ENCODE results near the gene PEA15.

PEA15 gene, protein sequence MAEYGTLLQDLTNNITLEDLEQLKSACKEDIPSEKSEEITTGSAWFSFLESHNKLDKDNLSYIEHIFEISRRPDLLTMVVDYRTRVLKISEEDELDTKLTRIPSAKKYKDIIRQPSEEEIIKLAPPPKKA

GRCh38 chr1:160205242-160206035, at the start of gene PEA15:
PEA15 (plus strand) TSS chr1:160205384; CDS start chr1:160211545, 6,161 bp downstream.
- DNase-seq: peak; percentile 37

DNA sequence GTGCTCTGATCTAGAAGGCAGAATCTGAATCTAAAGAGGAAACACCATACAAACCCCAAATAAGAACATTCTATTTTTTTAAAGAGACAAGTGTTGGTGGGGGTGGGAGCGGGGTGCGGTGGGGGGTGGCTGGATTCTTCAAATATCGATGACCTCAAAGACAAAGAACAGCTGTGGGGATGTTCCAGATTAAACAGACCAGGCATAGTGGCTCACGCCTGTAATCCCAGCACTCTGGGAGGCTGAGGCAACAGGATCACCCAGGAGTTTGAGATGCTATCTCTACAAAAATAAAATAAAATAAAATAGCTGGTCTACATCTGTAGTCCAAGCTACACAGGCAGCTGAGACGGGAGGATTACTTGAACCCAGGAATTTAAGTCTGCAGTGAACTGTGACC, 48.8 kb upstream of the PEA15 start:
- DNase-seq: no peak

DNA sequence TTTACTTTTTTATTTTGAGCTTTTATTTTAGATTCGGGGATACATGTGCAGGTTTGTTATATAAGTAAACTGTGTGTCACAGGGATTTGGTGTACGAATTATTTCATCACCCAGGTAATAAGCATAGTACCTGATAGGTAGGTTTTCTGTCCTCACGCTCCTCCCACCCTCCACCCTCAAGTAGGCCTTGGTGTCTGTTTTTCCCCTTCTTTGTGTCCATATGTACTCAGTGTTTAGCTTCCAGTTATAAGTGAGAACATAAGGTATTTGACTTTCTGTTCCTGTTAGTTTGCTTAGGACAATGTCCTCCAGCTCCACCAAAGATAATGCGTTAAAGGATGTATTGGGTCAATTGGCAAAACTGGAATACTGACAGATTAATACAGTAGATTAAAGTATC, 48.0 kb upstream of the PEA15 start:
- DNase-seq: no peak

DNA sequence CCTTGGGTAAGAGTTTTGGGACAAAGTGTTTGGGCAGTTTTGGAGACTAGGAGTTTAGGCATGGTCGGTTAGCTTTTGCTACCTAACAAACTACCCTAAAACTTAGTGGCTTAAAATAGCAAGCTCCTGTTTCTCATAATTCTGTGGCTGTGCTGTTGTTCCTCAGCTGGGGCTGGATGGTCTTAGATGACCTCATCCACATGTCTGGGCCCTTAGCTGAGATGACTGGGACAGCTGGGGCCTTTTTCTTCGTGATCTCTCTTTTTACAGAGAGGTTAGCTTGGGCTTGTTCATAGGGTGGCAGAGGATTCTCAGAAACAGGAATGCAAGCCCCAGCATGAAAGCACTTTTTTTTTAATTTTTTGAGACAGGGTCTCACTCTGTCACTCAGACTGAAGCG, 47.2 kb upstream of the PEA15 start:
- no peak for DNase-seq

- DNase-seq: no peak
Measured at GRCh38 chr1:160158534-160158933, 46.6 kb upstream of the PEA15 start.

GRCh38 chr1:160159846-160160245, 45.3 kb upstream of the PEA15 start:
- DNase-seq: no peak

DNA sequence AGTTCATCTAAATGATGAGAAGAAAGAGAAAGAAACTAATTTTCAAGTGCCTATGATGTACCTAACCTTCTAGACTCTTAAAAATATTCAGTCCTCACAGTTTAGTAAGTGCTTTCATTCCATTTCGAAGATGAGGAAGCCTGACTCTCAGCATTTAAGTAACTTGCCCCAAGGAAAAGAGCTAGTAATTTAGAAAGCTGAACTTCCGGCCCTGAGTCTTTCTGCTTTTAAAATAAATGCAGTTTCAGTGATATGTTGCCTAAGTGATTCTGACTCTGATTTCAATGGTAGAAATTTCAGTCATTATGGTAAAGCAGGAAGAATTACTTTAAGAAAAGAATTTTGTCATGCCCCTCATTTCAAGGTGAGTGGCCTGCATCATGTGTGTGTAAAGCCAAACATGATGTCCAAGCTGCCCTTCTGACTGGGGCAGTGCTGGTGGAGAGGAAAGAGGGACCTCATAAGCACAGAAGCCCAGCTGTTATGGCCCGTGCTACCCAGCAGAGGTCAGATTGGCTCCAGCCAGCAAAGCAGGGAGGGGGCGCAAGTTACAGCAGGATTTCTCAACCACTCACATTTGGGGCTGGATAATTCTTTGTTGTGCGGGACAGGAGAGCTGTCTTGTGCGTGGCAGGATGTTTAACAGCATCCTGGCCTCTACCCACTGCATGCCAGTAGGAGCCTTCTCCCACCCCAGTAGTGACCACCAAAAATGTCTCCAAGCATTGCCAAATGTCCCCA, 43.0 kb upstream of the PEA15 start:
- DNase-seq: no peak

GRCh38 chr1:160162931-160163330, 42.3 kb upstream of the PEA15 start:
- no peak for DNase-seq

DNA sequence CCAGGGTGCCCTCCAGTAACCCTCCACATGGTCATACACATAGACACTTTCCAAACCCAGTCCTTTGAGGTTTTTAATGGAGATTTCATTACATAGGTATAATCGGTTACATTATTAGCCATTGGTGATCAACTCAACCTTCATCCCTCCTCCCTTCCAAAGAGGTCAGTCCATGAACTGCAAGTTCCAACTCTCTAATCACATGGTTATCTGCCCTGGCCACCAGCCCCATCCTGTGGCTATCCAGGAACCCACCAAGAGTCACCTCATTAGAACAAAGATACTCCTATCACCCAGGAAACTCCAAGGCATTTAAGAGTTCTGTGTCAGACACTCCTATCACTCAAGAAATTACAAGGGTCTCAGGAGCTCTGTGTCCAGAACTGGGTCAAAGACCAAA, 41.6 kb upstream of the PEA15 start:
- DNase-seq: no peak

GRCh38 chr1:160164121-160164520, 41.1 kb upstream of the PEA15 start:
- DNase-seq: no peak

GRCh38 chr1:160166166-160166868, 38.9 kb upstream of the PEA15 start:
- DNase-seq: no peak

GRCh38 chr1:160167056-160167455, 38.1 kb upstream of the PEA15 start:
- DNase-seq: no peak

- no peak for DNase-seq
Measured at GRCh38 chr1:160167580-160167979, 37.6 kb upstream of the PEA15 start.

- DNase-seq: no peak
Measured at GRCh38 chr1:160168016-160168415, 37.2 kb upstream of the PEA15 start.

DNA sequence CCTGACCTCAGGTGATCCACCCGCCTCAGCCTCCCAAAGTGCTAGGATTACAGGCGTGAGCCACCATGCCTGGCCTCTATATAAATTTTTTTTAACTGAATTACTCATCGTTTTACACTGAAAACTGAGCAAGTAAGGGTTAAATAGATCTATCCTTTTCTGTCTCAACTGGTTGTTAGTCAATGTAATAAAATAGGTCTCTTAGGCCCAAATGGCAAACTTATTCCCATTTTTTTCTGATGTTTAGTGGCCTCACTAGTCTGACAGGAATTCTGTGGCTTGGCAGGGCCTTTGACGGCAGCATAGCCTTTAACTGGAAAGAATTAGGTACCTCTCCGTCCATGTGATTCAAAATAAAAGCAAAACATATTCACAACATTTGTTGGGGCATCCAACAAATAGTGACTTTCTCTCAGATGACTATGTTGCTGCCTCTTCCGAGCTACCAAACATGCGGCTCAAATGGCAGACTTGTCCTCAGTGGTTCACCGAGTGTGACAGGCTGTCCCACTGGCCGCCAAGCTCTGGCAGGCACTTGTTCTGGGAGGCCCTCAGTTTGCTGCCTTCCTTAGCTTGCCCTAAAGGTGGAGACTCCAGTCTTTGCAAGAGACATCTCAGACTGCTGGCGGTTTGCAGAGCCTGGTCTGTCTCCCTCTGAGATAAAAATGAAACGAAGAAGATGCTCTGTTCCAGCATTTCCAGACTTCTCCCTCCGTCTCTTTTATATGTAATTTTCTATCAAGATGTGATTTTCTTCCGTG, 36.4 kb upstream of the PEA15 start:
- no peak for DNase-seq

GRCh38 chr1:160169553-160170399, 35.4 kb upstream of the PEA15 start:
- peak; percentile 0 for DNase-seq

- DNase-seq: no peak
Measured at GRCh38 chr1:160171354-160171753, 33.8 kb upstream of the PEA15 start.

- no peak for DNase-seq
Measured at GRCh38 chr1:160171980-160172379, 33.2 kb upstream of the PEA15 start.

DNA sequence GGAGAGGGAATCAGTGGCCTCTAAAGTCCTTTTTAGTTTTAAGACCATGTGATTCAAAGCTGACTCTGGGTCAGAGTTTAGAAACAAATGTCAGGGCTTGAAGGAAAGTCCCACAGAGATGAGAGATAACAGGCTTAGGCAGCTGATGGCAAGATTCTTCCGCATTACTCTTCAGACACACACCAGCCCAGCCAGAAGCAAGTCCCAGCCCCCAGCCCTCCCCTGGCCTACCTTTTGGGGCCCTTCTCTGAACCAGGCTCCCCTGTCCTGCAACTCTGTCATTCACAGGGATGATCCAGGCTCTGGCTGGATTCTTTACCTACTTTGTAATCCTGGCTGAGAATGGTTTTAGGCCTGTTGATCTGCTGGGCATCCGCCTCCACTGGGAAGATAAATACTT, 28.0 kb upstream of the PEA15 start:
- no peak for DNase-seq

GRCh38 chr1:160177667-160178066, 27.5 kb upstream of the PEA15 start:
- DNase-seq: no peak

DNA sequence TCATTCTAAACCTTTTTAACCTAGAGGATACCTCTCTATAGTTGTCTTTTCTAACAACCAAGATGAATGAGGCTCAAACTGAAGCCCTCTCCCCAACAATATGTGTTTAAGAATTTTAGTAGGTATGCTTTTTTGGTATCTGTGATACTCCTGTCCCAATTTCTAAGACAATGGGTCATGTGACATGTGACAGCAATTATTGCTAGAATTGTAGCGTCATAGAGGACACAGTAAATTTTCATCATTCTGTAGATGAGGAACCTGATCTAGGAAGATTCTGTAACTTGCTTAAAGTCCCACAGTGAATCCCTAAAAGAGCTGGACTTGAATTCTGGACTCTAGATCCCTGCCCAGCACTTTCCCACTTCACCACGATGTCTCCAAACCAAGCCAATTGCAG, 26.5 kb upstream of the PEA15 start:
- DNase-seq: no peak

DNA sequence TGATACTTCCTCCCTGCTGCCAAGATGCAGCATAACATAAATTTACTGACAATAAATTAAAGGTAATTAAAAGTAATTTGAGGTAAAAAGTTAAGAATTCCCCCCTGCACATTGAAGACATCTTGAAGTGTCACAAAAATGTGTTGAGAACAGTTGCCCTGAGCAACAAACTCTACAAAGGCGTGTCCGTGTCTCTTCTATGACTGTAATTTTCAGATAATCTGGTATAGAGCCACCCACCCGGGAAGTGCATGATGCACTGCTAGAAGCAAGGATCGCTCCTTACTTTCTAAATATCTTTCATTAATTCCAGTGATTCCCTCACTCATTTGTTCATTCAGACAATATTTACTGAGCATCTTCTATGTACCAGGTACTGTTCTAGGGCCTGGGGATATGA, 25.8 kb upstream of the PEA15 start:
- DNase-seq: no peak
